Prostate gland (tissue), 2 donors: Measurements from ENCODE around the gene MYO5A.

ENCODE experiments used
- POLR2A ChIP-seq: fragments of 450-650 bp; IDR thresholded peaks from one replicate; pipeline ENCODE4 v1.6.1; 2016; ENCODE audit warnings: antibody characterized with exemption, mild to moderate bottlenecking
- POLR2AphosphoS5 ChIP-seq: sonication (generic); formaldehyde crosslinking; IDR thresholded peaks from one replicate; pipeline ENCODE4 v1.6.1; 2017; ENCODE audit warnings: antibody characterized with exemption
- TF ChIP-seq, protein P1 (sequence below), 4 experiments: fragments of 200-600 bp in 2 of 4; fragments of 450-650 bp in 2 of 4; sonication (generic) in 2 of 4; IDR thresholded peaks; 1 replicate in 3 of 4; 2 replicates in 1 of 4; pipeline ENCODE4 v1.5.1; 2016 to 2019; ENCODE audit warnings: antibody characterized with exemption in 4 of 4, mild to moderate bottlenecking in 2 of 4, moderate library complexity in 2 of 4

DNA sequence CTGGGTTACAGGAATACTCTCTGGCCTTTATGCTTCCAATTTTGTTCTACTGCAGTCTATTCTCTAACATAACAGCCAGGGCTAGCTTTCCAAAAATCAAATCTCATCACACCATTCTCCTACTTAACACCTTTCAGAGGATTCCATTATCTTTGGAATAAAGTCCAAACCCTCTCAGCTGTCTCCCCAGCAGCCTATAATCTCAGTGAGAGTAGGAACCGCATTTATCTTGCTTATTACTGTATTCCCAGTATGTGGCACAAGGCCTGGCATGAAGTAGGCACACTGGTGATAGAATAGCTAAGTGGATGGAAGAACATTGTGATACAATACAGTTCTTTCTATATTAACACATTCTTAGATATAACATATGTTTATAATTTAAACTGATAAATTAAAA lies 184.1 kb downstream of the MYO5A start:
- TF ChIP-seq, protein P1, sequence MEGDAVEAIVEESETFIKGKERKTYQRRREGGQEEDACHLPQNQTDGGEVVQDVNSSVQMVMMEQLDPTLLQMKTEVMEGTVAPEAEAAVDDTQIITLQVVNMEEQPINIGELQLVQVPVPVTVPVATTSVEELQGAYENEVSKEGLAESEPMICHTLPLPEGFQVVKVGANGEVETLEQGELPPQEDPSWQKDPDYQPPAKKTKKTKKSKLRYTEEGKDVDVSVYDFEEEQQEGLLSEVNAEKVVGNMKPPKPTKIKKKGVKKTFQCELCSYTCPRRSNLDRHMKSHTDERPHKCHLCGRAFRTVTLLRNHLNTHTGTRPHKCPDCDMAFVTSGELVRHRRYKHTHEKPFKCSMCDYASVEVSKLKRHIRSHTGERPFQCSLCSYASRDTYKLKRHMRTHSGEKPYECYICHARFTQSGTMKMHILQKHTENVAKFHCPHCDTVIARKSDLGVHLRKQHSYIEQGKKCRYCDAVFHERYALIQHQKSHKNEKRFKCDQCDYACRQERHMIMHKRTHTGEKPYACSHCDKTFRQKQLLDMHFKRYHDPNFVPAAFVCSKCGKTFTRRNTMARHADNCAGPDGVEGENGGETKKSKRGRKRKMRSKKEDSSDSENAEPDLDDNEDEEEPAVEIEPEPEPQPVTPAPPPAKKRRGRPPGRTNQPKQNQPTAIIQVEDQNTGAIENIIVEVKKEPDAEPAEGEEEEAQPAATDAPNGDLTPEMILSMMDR (IDR thresholded peaks at IDR 0.05) = no peak
- TF ChIP-seq POLR2A = no peak
- TF ChIP-seq POLR2AphosphoS5 = no peak
